Endodermal cell (in vitro differentiated cells): ENCODE data around the gene ACTL7B. TPM values are rescaled to one million over a fixed set of nuclear protein-coding genes. Genes with fewer than 3 reads are reported as not detected.

Experiments
- DNase-seq: peaks from one replicate; pipeline ENCODE4 v3.0.0-alpha.2; 2017
- H3K27ac ChIP-seq: 2 replicates; pipeline ENCODE4 v1.5.1; 2013; ENCODE audit warnings: mild to moderate bottlenecking, low read depth, low read length, moderate library complexity
- H3K27me3 ChIP-seq: 2 replicates; pipeline ENCODE4 v1.6.1; 2013; ENCODE audit warnings: mild to moderate bottlenecking, low read length, moderate library complexity; ENCODE audit not compliant: insufficient read depth, control insufficient read depth, poor library complexity, severe bottlenecking
- H3K36me3 ChIP-seq: 2 replicates; pipeline ENCODE4 v1.7.0; 2013; ENCODE audit warnings: mild to moderate bottlenecking, low read length, moderate library complexity; ENCODE audit not compliant: control insufficient read depth, insufficient read depth
- H3K4me1 ChIP-seq: one replicate; pipeline ENCODE4 v1.7.0; 2013; ENCODE audit warnings: low read length; ENCODE audit not compliant: control insufficient read depth, insufficient read depth
- H3K4me3 ChIP-seq: 2 replicates; pipeline ENCODE4 v1.5.1; 2013; ENCODE audit warnings: mild to moderate bottlenecking, low read length, moderate library complexity
- H3K9ac ChIP-seq: 2 replicates; pipeline ENCODE4 v1.6.1; 2013; ENCODE audit warnings: mild to moderate bottlenecking, low read length, moderate library complexity; ENCODE audit not compliant: poor library complexity, severe bottlenecking; ENCODE audit errors: extremely low read depth
- H3K9me3 ChIP-seq: 2 replicates; pipeline ENCODE4 v1.6.1; 2013; ENCODE audit warnings: mild to moderate bottlenecking, low read length, moderate library complexity; ENCODE audit not compliant: control insufficient read depth
- H3K27ac Mint-ChIP-seq: 2 replicates; pipeline ENCODE4 v1.8.0; 2020; ENCODE audit warnings: mixed read lengths
- H3K27me3 Mint-ChIP-seq: 2 replicates; pipeline ENCODE4 v1.8.0; 2021; ENCODE audit warnings: mild to moderate bottlenecking, mixed read lengths; ENCODE audit not compliant: insufficient read depth
- H3K36me3 Mint-ChIP-seq: 2 replicates; pipeline ENCODE4 v1.8.0; 2020; ENCODE audit warnings: low read depth, mixed read lengths
- H3K4me1 Mint-ChIP-seq: 2 replicates; pipeline ENCODE4 v1.8.0; 2020; ENCODE audit warnings: mixed read lengths
- H3K4me3 Mint-ChIP-seq: 2 replicates; pipeline ENCODE4 v1.8.0; 2020; ENCODE audit warnings: mild to moderate bottlenecking, moderate library complexity, mixed read lengths
- H3K9me3 Mint-ChIP-seq: 2 replicates; pipeline ENCODE4 v1.8.0; 2020; ENCODE audit warnings: mild to moderate bottlenecking, mixed read lengths
- WGBS, 2 experiments: methylation state at CpG; one replicate each; pipeline versions ENCODE4 v1.1.5 to v1.1.7; 2013; ENCODE audit warnings: missing lambda C conversion rate in 2 of 2, mixed read lengths in 1 of 2; ENCODE audit not compliant: insufficient coverage in 1 of 2, insufficient read length in 1 of 2; 5-methylcytosine and 5-hydroxymethylcytosine counted together
- total RNA-seq, 2 donors: library from RNA; stranded (reverse); fragmentation: NEBNext Ultra II Directional in 1 of 2; extraction: Animal tissue kit (Norgen Biotek cat#: 25700) in 1 of 2; gene quantifications; 2 replicates in 1 of 2; 3 replicates in 1 of 2; pipeline ENCODE4 v1.2.1, GENCODE V29; 2021
- TF ChIP-seq, protein P1 (sequence below): fragments of 200-600 bp; sonication (generic); conservative IDR thresholded peaks from 2 replicates; pipeline ENCODE4 v1.5.0; 2021; ENCODE audit warnings: antibody characterized with exemption, mild to moderate bottlenecking

Gene ACTL7B
- total RNA-seq, 2 donors from 2014 or later: not detected

DNA sequence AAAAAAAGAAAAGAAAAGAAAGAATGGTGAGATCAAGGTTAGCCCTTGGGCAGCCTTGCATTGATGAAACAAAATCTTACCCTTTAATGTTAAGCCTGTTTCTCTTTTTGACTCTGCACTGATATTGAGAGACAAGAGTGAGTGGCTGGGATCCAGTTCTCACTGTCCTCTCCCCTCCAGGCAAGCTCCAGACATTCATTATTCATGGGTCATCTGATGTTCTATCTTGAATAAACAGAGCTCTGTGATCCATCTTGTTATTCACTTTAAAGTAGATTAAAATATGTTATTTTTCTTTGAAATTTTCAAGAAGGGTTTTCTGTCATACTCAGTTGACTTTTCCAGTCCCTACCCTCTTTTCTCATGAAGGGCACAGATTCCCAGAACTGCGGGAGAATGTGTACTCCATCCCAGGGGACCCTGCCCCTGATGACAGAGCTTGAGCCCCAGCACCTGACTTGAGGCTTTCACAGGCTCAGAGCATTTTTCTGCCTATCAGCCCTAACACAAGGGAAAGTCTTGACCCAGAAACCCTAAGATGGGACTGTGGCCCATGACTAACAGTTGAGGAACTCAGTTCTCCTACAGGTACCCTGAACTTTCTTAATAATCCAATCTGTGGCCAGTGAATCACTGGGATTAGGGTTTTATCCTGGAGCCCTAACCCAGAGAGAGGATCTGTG, 24.1 kb downstream of the ACTL7B start:
- TF ChIP-seq, protein P1, sequence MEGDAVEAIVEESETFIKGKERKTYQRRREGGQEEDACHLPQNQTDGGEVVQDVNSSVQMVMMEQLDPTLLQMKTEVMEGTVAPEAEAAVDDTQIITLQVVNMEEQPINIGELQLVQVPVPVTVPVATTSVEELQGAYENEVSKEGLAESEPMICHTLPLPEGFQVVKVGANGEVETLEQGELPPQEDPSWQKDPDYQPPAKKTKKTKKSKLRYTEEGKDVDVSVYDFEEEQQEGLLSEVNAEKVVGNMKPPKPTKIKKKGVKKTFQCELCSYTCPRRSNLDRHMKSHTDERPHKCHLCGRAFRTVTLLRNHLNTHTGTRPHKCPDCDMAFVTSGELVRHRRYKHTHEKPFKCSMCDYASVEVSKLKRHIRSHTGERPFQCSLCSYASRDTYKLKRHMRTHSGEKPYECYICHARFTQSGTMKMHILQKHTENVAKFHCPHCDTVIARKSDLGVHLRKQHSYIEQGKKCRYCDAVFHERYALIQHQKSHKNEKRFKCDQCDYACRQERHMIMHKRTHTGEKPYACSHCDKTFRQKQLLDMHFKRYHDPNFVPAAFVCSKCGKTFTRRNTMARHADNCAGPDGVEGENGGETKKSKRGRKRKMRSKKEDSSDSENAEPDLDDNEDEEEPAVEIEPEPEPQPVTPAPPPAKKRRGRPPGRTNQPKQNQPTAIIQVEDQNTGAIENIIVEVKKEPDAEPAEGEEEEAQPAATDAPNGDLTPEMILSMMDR: no peak
- no peaks in the 10 kb centered on the region for H3K4me1 ChIP-seq
- Mint-ChIP-seq H3K4me1 (peaks cover 7% of the 10 kb centered on the region), H3K27ac (no peak overlapping the region), H3K4me3 (no peak overlapping the region), H3K9me3 (peaks cover under 1% of the 10 kb centered on the region), H3K27me3 (no peaks in the 10 kb centered on the region), H3K36me3 (no peaks in the 10 kb centered on the region)
- no peak overlapping the region for H3K9ac ChIP-seq
- H3K9me3 ChIP-seq: no peaks in the 10 kb centered on the region
- no peak overlapping the region for H3K4me3 ChIP-seq
- H3K27ac ChIP-seq: no peak overlapping the region
- no peaks in the 10 kb centered on the region for H3K36me3 ChIP-seq
- WGBS, 2 experiments: 98 to 100% methylated on average over 1 of the region's 1 CpG
- H3K27me3 ChIP-seq: no peaks in the 10 kb centered on the region
- no peak for DNase-seq

- Mint-ChIP-seq H3K4me3 (no peak overlapping the region), H3K36me3 (no peaks in the 10 kb centered on the region), H3K27ac (no peak overlapping the region), H3K9me3 (peaks cover 10% of the 10 kb centered on the region), H3K27me3 (no peaks in the 10 kb centered on the region), H3K4me1 (no peaks in the 10 kb centered on the region)
- Histone ChIP-seq H3K27me3 (no peaks in the 10 kb centered on the region), H3K36me3 (no peaks in the 10 kb centered on the region), H3K27ac (no peak overlapping the region), H3K4me3 (no peak overlapping the region), H3K9me3 (no peaks in the 10 kb centered on the region), H3K9ac (no peak overlapping the region), H3K4me1 (no peaks in the 10 kb centered on the region)
- no peak for DNase-seq
- TF ChIP-seq, protein P1: no peak
- WGBS, 2 experiments: 89 to 94% methylated on average over 1 to 2 of the region's 2 CpGs
Measured at GRCh38 chr9:108830272-108830671, 25.5 kb downstream of the ACTL7B start.

- no peaks in the 10 kb centered on the region for H3K36me3 ChIP-seq
- H3K27ac ChIP-seq: no peak overlapping the region
- Mint-ChIP-seq H3K27ac (no peak overlapping the region), H3K9me3 (peaks cover 32% of the 10 kb centered on the region), H3K36me3 (peaks cover 4% of the 10 kb centered on the region), H3K27me3 (no peaks in the 10 kb centered on the region), H3K4me3 (no peak overlapping the region), H3K4me1 (no peaks in the 10 kb centered on the region)
- H3K9me3 ChIP-seq: peaks cover 17% of the 10 kb centered on the region
- H3K4me3 ChIP-seq: no peak overlapping the region
- H3K27me3 ChIP-seq: no peaks in the 10 kb centered on the region
- no peaks in the 10 kb centered on the region for H3K4me1 ChIP-seq
- DNase-seq: no peak
- TF ChIP-seq, protein P1: no peak
- H3K9ac ChIP-seq: no peak overlapping the region
- WGBS, 2 experiments: 83 to 87% methylated on average over 3 of the region's 3 CpGs
Measured at GRCh38 chr9:108823829-108824228, 32.0 kb downstream of the ACTL7B start.
